Measurements from ENCODE around the gene ZNF587B.
"Not testable (repeated sequence)": the region's sequence is repeated elsewhere in the genome, so short reads cannot be mapped to it uniquely, and the experiment has no call there.

Gene ZNF587B

DNA sequence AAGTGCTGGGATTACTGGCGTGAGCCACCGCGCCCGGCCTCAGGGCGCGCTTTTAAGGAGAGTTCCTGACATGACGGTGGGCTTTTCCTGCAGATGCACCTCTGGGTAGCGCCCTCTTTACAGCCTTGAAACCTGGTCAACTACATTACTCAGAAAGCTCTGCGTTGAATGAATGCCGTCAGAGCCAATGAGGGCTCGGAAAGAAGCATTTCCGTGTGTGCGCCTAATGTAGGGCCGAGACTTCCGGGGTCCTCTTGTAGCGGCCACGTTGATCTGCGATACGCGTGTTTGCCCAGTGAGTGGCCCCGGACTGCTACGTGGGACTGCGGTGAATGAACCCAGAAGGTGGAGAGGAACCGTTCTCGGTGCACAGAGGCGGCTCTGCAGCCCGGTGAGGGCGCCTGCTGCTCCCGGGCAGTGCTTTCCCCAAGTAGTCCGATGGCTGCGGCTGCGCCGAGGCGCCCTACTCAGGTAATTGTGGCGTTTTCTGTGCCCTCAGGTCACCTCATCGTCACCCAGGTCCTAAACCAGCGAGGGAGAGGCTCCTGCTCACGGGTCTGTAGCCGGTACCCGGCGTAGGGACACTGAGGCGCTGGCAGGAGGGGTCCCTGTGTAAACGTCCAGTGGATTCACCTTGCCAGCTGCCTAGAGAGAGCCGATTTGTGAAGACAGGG, 10.5 kb upstream of the ZNF587B start:
- peak; percentile 75 to 95 for DNase-seq

DNA sequence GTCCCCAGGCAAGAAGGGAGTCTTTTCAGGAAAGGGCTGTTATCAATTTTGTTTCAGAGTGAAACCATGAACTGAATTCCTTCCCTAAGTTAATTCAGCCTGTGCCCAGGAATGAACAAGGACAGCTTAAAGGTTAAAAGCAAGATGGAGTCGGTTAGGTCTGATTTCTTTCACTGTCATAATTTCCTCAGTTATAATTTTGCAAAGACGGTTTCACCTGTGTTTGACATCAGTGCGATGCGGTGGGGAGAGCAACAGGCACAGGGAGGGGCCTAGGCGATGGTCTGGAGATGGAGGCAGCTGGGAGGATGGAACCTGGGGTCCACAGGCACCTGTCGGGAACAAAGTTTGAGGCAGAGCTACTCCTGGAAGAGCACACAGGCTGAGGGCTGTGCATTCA, 9.5 kb upstream of the ZNF587B start:
- DNase-seq, result no peak

DNA sequence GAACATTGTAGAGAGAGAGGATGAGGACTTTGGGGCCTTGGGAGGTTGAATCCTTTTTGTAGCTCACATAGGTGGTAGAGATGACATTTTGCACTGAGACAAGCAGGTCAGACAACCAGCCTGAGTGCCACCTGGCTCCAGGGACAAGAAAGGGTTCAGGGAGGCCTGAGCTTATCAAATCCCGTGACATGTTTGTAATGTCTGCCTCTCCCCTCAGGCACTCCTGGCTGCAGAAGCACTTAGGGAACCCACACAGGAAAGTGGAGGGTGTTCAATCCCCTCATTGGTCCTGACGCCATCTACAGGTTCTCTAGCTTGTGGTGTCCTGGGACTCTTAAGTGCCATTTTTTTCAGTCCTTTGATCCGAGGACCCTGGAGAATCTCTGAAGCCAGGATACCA, 9.0 kb upstream of the ZNF587B start:
- DNase-seq, result not testable (repeated sequence)

DNA sequence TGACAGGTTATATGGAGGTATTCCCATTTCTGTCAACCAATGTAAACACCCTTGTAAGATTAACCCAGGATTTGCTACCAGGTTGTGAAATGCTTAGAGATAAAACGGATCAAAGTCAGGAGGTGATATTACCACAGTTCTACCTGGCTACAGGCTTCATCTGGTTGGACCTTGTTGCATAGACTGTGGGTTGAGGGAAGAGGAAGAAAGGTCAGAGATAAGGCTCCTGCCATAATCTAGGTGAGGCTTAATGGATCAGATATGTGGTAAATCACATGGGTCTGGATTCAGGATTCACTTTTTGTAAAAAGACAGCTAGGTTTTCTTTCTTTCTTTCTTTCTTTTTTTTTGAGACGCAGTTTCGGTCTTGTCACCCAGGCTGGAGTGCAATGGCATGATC, 8.6 kb upstream of the ZNF587B start:
- not testable (repeated sequence) for DNase-seq

DNA sequence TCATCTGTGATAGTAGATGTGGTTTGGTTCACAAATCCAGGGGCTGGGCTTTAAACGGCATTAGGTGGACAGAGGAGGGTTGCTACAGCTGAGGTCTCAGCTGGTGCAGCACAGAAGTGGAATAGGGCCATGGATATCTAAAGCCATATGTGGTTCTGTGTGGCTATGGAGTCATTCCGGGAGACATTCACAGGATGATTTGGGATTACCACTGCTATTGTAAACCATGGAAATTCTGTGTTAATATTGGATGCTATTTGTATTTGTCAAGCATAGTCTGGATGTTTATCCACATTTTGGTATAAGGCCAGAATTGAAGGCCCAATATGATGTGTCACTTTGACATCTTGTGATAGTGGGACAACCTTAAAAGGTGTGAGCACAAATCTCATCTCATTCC, 6.9 kb upstream of the ZNF587B start:
- not testable (repeated sequence) for DNase-seq

DNA sequence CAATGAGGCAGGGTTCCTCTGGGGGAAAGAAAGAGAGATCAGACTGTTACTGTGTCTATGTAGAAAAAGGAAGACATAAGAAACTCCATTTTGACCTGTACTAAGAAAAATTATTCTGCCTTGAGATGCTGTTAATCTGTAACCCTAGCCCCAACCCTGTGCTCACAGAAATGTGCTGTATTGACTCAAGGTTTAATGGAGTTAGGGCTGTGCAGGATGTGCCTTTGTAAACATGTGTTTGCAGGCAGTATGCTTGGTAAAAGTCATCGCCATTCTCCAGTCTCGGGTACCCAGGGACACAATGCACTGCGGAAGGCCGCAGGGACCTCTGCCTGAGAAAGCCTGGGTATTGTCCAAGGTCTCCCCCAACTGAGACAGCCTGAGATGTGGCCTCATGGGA, 6.5 kb upstream of the ZNF587B start:
- DNase-seq, result not testable (repeated sequence)

DNA sequence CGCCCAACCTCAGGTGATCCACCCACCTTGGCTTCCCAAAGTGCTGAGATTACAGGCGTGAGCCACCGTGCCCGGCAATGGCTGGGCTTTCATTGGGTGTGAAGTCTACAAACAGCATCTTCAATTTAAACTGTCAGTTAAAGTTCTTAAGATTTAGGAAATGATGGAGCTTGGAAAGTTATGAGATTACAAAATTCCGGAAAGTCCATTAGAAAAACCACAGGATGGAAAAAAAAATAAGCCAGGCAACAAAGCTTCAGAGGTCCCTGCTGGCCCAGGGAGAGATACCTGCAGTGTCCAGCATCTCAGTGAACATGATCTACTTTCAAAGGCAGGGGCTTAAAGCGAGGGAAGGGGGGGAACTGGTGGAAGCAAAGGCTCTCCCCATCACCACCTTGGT, 4.6 kb upstream of the ZNF587B start:
- DNase-seq, result no peak

DNA sequence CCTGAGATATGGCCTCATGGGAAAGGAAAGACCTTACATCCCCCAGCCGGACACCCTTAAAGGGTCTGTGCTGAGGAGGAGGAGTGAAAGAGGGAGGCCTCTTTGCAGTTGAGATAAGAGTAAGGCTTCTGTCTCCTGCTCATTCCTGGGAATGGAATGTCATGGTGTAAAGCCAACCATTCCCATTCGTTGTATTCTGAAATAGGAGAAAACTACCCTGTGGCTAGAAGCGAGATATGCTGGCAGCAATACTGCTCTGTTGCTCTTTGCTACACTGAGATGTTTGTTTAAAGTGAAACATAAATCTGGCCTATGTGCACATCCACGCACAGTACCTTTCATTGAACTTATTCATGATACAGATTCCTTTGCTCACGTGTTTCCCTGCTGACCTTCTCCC, 783 bp upstream of the ZNF587B start:
- no peak for DNase-seq

DNA sequence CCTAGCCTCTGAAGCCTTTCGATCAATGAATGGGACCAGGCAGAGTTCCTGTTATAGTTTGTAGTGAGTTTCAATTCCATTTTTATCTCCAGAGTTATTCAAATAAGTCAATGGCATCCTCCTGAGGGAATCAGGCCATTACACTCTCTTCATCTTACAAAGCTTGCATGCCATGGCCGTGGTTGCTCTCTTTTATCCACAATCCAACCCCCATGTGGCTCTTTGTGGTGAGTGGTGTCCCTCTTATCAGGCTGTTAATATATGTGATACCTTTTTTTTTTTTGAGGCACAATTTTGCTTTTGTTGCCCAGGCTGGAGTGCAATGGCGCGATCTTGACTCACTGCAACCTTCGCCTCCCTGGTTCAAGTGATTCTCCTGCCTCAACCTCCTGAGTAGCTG, 6.9 kb downstream of the ZNF587B start:
- DNase-seq, result not testable (repeated sequence)

DNA sequence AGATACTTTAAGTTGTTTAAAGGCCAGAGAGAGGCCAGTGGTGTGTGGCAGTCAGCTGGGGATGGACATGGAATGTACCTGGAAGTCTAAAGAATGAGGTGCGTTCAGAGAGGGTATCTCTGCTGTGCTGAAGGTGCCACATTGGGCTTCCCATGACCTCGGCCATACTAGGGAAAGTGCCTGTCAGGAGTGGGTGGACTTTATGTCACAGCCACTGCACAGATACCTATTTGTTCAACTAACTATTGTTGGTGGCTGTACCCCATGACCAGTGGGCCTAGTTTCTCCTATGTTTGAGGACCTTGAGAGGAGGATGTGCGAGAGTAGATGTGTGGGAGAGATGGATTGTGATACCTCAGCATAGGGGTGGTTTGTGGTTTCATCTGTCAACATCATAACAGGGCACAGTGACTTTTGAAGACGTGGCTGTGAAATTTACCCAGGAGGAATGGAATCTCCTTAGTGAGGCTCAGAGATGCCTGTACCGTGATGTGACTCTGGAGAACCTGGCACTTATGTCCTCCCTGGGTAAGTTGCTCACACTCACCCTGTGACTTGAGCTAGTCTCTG, 8.6 kb downstream of the ZNF587B start:
- DNase-seq, result not testable (repeated sequence)

DNA sequence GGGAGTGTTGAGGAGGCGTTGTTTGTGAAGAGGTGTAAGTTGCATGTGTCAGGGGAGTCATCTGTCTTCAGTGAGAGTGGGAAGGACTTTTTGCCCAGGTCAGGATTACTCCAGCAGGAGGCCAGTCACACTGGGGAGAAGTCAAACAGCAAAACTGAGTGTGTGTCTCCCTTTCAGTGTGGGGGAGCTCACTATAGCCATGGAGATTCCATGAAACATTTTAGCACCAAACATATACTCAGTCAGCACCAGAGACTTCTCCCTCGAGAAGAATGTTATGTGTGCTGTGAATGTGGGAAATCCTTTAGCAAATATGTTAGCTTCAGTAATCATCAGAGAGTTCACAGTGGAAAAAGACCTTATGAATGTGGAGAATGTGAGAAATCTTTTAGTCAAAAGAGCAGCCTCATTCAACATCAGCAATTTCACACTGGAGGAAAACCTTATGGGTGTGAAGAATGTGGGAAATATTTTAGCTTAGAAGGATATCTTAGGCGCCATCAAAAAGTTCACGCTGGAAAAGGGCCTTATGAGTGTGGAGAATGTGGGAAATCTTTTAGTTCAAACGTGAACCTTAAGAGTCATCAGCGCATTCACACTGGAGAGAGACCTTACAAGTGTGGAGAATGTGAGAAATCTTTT, 11.1 kb downstream of the ZNF587B start:
- DNase-seq, result no peak

DNA sequence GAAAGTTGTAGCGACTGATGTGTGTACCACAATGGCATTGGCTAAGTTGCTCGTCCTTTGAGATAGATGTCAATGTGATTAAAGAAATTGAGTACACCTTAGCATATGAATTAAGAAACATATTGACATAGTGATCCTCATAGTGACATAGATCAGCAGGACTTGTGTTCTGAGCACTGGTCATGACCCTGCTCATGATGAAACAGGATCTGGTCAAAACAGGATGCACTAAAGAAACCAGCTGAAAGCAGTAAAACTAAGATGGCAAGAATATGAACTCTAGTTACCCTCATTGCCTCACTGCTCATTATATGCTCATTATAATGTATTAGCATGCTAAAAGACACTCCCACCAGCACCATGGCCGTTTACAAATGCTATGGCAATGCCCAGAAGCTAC, 17.1 kb downstream of the ZNF587B start:
- not testable (repeated sequence) for DNase-seq

DNA sequence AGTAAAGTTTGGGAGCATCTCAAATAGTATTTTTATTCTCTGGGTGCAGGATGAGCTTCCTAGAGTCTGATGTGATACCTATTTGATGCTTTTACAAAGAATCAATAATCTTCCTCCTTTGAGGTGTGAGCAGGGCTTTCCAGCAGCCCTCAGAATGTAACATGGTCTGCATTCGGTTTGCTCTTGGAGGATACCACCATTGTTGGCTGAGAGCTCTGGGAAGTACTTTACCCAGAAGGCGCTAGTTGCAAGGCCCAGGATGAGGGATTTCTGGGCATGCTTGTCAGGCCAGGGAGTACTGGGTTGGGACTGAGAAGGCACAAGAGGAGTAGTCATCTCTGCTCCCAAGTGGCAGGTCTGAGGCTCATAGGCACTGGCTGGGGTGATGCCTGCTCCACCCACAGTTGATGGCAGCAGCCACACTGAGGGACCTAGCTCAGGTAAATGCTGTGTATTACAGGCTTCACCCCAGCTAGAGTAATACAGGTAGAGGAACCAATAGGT, 19.1 kb downstream of the ZNF587B start:
- DNase-seq, result not testable (repeated sequence)

DNA sequence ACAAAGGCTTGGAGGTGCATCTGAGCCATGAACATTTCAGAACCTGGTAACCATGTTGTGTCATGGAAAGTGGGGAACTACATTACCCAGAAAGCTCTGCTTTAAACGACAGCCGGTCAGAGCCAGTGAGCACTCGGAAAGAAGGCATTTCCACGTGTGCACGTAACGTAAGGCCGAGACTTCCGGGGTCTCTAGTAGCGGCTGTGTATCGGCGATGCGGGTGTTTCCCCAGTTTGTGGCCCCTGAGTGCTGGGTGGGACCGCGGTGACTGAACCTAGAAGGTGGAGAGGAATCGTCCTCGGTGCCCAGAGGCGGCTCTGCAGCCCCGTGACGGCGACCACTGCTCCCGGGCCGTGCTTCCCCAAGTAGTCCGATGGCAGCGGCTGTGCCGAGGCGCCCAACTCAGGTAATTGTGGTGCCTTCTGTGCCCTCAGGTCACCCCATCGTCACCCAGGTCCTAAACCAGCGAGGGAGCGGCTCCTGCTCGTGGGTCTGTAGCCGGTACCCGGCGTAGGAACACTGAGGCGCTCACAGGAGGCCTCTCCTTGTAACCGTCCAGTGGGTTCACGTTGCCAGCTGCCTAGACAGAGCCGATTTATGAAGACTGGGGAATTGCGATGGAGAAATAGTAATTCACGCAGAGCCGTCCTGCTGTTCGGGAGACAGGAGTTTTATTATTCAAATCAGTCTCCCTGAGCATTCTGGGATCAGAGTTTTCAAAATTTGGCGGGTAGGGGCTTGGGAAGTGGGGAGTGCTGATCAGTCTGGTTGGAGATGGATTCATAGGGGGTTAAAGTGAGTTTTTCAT, 19.8 kb downstream of the ZNF587B start, which contains the start of gene ZNF587:
TSS of gene ZNF587 (plus strand) at position 194 of the 808 bp plus-strand sequence. CDS start at position 374, 180 bp downstream.
- peak; percentile 73 to 84 for DNase-seq

DNA sequence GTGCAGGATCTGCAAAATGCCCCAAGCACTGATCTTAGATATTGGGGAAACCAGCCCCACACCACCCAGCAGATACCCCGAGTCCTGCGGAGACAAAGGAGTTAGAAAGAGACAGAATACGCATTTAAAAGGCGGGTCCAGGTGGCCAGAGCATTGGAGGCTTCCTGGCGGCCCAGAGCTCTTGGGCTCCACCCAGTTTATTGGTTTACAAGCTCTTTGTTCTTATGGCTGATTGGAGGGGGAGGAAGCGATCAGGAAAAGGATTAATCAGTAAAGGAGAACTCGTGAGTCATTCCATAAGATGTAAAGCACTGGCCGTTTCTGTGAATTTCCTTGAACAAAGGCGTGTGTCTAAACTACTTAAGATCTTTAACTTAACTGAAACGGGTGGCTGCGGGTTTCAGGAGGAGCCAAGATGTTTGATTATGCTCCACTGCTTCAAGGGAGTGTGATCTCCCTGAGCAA, 20.5 kb downstream of the ZNF587B start:
- DNase-seq, result no peak

DNA sequence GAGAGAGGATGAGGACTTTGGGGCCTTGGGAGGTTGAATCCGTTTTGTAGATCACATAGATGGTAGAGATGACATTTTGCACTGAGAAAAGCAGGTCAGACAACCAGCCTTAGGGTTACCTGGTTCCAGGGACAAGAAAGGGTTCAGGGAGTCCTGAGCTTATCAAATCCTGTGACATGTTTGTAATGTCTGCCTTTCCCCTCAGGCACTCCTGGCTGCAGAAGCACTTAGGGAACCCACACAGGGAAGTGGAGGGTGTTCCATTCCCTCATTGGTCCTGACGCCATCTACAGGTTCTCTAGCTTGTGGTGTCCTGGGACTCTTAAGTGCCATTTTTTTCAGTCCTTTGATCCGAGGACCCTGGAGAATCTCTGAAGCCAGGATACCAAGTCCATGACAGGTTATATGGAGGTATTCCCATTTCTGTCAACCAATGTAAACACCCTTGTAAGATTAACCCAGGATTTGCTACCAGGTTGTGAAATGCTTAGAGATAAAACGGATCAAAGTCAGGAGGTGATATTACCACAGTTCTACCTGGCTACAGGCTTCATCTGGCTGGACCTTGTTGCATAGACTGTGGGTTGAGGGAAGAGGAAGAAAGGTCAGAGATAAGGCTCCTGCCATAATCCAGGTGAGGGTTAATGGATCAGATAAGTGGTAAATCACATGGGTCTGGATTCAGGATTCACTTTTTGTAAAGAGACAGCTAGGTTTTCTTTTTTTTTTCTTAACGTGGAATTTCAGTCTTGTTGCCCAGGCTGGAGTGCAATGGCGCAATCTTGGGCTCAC, 21.9 kb downstream of the ZNF587B start:
- DNase-seq, result not testable (repeated sequence)

DNA sequence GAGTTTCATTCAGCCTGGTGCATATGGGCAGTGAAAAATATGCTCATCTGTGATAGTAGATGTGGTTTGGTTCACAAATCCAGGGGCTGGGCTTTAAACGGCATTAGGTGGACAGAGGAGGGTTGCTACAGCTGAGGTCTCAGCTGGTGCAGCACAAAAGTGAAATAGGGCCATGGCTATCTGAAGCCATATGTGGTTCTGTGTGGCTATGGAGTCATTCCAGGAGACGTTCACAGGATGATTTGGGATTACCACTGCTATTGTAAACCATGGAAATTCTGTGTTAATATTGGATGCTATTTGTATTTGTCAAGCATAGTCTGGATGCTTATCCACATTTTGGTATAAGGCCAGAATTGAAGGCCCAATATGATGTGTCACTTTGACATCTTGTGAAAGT, 24.0 kb downstream of the ZNF587B start:
- DNase-seq, result not testable (repeated sequence)

DNA sequence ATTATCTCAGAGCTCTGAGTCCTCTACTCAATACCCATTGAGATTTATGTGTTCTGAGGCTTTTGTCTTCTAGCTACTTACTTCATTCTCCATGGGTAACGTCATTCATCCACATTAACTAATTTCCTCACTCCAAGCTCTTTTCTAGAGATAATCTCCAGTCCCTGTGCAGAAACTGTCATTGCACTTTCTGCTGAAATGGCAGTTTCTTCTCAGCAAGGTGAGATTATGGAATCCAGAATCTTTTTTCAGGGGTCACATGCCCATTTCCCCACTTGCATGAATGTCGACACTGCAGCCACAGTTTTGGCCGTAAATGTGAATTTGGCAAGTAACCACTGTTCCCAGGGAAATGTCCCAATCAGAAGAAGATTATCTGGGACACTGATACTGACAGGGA, 32.3 kb downstream of the ZNF587B start:
- DNase-seq, result peak in 1 of 2 experiments; percentile 10

DNA sequence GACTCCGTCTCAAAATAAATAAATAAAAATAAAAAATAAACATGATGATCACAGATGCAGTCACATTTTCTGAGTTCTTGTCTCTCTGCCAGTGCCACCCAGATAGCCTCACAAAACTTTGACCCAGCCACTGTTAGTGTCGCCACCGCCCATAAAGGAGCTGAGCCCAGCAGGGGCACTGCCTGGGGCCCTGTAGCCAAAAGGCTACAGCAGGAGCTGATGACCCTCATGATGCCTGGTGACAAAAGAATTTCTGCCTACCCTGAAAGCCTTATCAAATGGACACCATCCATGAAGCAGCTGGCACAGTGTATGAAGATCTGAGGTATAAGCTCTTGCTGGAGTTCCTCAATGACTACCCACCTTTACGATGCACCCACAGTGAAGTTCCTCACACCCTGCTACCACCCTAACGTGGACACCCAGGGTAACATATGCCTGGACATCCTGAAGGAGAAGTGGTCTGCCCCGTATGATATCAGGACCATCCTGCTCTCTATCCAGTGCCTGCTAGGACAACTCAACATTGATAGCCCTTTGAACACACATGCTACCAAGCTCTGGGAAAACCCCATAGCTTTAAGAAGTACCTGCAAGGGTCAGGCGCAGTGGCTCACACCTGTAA, 37.9 kb downstream of the ZNF587B start:
- no peak for DNase-seq

DNA sequence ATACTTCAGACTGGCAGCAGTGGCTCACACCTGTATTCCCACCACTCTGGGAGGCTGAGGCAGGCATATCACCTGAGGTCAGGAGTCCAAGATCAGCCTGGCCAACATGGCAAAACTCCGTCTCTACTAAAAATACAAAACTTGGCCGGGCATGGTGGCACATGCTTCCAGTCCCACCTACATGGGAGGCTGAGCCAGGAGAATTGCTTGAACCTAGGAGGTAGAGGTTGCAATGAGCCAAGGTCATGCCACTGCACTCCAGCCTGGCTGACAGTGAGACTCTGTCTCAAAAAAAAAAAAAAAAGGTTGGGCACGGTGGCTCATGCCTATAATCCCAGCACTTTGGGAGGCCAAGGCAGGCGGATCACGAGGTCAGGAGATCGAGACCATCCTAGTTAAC, 39.6 kb downstream of the ZNF587B start:
- not testable (repeated sequence) for DNase-seq

DNA sequence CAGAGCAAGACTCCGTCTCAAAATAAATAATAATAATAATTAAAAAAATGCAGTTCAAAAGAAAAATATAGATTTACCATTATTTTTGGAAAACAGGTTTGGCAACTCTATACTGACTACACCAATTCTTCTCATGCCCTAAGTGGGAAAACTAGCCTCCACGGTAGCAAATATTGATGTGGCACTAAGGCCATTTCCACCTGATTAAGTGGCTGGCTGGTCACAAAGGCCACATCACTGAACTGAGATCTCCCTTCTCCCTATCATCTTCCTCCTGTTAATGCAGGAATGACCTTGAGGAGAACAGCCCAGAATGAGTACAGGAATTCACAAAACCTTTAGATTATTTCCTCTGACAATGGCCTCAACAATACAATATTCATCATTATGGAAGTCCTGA, 40.1 kb downstream of the ZNF587B start:
- no peak for DNase-seq

DNA sequence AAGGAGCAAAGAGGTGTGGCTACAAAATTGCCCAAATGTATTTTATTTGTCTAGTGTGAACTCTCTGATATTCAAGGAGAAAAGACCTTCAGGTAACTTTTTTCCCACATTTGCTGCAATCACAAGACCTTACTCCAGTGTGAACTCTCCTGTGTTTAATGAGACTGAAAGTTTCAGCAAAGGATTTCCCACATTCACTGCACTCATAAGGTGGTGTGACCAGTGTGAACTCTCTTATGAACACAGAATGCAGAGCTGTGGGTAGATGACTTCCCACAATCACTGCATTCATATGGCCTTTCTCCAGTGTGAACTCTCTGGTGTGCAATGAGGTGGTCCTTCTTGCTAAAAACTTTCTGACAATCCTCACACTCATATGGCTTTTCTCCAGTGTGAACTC, 42.4 kb downstream of the ZNF587B start:
- DNase-seq, result no peak
